HG03520 (cell line): ENCODE results near the gene SLC1A2.

Source experiments
- ATAC-seq: cut with Tn5 transposase; IDR thresholded peaks from one replicate; pipeline ENCODE4 v1.9.1; 2021; ENCODE audit warnings: mild to moderate bottlenecking, moderate library complexity; ENCODE audit not compliant: unreplicated experiment

SLC1A2 gene

DNA sequence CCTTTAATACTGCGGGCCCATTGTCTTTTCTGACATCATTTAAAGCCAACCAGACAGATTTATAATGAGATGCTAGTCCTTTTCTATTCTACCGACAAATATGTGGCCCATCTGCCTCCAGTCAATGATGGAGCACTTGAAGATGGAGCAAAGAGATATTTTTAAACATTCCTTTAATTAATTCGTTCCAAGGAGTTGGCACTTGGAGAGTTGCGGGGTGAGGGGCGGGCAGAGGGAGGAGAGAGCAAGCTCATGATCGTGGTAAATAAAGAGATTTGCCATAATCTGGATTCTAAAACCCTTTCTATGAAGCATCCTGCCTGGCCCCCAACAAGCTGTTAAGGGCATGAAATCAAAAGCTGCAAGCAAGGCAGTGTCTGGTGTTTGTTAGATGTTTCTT, 5.0 kb downstream of the SLC1A2 start:
- ATAC-seq, result no peak

DNA sequence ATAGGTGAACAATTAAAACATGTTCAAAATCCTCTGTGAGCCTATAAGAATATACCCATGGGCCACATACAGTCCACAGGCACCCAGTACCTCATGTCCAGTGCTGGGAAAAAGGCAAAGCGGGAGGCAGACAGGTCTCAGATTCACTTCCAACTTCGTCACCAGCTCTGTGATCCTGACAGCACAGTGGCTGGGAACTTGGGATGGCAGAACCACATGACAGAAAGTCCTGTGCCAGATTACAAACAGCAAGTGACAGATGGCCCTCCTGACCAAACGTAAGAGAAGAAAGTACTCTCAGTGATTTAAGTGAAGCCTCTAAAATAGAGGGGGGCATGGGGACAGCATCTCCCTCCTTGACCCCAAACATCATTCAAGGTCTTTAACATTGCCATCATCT, 5.8 kb downstream of the SLC1A2 start:
- no peak for ATAC-seq

DNA sequence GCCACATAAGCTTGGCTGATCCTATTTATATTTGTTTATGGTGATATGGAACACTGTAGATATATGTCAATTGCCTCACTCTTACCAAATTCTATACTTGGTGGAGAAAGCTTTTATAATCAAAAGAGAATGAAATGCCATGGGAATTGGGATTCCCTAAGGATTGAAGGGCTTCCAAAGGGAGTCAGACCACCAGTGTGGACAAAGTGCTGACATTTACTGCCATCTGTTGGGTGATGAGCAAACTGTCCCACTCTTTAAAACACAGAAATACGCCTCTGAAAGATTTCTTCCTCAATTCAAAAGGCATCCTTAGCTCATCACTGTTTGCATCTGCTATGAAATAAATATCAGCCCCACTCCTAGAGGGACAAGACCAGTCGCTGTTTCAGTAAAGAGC, 7.1 kb downstream of the SLC1A2 start:
- no peak for ATAC-seq

DNA sequence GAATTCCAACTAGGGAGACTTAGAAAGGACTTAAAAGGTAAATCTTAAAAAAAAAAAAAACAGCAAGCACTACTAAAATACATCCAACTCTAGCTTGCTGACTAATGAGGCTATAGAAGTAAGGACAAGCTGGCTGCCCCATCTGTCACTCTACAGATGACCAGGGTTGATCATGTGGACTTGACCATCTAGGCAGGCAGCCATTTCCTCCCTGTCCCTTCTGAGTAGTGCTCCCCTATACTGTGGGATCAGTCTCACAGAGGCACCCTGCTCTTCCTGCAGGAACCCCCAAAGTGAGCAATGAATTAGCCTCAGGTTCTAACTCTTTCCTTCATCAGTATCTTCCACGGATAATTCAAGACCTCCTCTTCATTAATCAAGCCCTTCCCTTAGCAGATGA, 12.3 kb downstream of the SLC1A2 start:
- ATAC-seq, result no peak

DNA sequence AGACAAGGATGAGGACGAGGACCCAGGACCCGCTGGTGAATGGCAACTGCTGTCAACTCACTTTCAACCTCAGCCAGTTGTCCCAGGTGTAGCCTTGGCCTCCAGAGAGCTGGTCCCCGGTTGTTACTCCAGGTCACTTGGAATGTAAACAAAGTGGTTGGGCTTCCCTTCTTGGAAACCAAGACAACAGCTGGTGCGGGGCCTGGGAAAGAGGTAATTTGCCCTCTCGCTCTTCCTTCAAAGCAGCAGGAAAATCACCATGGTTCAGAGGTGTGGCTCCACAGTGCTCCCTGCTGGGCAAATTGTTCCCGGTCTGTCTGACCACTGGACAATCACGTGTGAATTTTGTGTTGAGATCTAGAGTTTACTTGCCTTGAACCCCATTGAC, 15.0 kb downstream of the SLC1A2 start:
- ATAC-seq, result no peak

DNA sequence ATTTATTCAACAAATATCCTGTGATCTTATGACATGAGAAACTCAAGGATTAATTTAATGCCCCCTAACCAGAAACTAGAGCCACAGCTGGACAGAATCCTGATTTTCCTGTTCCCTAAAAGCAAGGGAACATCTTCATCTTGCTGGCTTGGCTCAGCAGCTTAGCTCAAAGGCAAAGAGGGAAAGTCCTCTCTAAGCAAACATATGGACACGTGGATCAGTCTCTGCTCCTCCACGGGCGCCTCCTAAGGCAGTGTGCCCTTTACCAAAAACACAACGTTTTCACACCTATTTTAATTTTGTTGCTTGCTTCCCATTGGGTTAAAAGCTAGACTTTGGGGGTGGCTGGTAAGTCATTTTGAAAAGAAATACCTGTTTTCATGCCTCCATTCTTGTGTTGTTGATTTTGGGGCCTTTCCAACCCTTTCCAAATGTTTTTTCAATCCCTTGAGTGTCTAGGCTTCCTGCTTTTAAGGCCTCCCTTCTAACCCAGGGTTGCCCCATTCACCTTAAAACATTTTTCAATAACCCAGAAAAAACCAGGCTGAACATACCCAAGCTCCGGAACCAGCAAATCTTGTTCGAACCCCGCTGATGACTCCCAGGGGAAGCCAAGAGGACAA, 15.5 kb downstream of the SLC1A2 start:
- no peak for ATAC-seq

DNA sequence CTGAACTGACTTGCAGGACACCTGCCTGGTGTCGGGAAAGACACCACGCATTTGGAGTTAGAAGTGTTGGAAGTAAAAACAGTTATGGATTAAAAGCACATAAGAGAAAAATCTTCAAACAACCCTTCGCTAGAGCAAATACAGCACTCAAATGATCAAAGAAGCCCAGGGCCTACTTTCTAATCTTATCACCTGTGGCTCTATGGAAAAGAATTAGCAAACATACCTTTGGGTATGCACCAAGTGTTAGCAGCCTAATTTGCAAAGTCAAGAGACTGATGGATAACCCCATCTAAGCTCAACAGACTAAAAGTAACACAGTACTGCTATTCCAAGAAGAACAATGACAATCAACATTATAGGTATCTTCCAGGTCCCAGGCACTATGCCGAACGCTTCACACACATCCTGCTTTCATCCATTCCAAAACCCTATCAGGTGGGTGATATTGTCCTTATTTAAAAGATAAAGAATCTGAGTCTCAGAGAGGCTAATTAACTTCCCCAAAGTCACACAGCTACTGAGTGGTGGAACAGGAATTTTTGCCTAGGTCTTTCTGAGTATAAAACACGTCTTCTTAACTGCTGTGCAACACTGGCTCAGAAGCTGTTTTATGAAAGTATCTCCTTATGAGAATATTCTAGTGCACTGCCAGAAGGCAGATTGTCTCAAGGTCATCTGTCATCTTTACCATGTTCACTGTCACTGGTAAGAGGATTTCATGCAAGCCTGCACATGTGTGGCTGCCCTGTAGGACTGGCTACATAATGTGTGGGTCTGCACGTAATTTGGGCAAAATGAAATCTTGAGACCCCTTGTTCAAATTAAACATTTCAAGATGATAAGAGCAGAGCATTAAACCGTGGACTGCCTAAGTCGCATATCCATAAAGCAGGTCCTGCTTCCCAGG, 16.4 kb downstream of the SLC1A2 start:
- ATAC-seq, result no peak

DNA sequence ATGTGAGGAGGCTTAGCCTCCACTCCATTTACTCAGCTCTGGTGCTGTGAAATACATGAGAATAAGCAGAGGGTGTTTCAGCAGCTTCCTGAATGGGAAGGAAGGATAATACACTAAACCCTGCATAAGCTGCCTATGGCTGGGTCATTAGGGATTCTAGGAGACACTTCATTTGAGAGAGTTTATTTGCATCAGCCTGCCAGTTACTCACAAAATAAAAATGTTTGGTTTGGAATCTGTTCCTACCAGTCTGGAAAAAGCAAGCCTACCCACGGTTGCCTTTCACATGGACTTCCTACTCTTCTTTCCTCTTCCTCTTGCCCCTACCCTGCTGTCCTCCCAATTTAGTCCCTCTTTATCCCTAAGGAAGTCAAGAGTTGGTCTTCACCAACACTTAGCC, 20.5 kb downstream of the SLC1A2 start:
- no peak for ATAC-seq

DNA sequence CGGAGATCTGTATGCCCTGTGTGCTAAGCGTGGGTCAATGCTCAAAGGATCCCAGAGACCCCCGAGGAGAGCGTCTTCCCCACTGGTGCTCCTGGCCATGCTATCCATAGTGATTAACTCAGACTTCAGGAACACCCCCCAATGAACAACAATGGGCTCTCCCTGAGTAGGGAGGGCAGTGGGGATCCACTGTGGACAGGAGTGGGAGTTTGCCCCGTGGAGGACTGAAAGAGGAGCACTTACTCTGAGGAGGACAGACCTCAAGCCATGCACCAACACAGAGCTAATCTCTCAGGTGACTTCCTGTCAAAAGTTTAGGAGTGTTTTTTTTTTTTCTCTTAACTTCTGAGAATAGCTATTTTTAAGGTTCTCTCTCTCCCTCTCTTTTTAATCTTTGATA, 24.4 kb downstream of the SLC1A2 start:
- ATAC-seq, result no peak

DNA sequence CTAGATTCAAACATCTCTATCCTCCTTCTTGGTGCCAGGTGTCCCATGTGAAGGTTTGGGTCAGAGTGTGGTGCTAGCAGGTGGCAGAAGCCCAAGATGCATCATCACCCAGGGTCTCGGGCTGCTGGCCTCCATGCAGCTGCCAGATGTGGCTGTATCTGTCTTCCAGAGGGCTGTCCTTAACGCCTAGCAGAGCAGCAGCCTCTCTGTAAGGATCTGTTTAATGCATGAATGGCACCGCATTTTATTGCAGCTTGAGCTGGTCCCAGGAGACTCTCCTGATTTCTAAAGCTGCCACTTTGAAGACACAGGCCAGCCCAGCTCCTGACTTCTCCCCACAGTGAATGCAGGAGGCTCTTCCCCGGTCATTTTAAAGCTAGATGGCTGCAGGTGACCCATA, 26.3 kb downstream of the SLC1A2 start:
- no peak for ATAC-seq

DNA sequence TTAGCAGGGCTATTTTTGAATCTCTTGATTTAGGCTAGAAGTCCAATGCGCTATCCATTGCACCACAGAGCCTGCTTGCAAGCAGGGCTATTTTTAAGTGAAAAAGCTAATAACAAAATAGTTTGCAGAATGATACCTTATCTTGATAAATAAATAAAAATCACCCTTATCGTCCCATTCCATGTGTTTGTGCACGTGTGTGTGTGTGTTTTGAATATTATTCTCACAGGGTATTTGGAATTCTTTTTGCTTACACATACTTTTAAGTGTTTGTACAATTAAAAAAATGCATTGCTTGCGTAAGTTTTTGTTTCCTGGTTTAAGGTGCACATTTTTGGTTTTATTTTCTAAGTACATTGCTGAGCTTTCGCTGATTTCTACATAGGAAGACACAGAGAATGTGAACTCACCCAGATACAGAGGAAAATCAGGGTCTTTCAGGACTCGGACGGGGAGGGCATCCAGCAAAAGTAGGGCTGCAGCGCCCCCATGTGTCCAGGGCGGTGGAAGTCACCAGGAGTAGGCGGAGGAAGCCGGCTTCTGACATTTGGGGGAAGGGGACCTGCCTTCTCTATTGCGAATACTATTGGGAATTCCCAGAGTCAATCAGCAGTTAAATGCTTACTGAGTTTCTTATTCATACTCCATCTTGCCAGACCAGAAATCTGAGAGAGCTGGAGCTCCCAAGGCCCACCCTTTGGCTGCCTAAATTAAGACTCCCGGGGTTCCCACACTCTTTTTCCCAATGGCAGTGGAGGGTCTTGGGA, 27.3 kb downstream of the SLC1A2 start:
- ATAC-seq, result peak; percentile 46

DNA sequence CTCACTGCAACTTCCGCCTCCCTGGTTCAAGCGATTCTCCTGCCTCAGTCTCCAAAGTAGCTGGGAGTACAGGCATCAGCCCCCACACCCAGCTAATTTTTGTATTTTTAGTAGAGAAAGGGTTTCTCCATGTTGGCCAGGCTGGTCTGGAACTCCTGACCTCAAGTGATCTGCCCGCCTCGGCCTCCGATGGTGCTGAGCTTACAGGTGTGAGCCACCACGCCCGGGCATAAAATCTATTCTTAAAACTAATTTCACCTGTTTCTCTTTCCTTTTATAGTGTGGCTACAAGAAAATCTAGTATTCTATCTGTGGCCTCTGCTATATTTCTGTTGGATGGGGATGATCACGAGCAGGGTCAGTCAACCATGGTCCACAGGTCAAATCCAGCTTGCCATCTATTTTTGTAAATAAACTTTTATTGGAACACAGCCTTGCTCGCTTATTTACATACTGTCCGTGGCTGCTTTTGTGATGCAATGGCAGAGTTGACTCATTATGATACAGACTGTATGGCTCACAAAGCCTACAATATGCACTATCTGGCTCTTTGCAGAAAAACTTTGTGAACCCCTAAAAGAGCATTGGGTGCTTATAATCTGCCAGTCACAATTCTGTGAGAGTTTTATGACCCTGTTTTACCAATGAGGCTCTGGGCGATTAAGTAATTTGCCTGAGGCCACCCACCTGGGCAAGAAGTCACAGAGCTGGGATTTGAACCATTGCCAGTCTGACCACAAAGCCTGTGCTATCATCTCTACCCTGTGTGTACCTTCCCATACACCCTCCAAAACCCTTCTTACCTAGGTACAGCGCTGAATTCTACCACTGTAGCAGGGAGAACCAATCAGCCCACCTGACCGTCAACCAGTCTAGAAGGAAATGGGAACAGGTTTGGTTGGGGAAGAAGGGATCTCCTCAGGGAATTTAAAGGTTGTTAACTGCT, 28.3 kb downstream of the SLC1A2 start:
- ATAC-seq, result peak; percentile 82

DNA sequence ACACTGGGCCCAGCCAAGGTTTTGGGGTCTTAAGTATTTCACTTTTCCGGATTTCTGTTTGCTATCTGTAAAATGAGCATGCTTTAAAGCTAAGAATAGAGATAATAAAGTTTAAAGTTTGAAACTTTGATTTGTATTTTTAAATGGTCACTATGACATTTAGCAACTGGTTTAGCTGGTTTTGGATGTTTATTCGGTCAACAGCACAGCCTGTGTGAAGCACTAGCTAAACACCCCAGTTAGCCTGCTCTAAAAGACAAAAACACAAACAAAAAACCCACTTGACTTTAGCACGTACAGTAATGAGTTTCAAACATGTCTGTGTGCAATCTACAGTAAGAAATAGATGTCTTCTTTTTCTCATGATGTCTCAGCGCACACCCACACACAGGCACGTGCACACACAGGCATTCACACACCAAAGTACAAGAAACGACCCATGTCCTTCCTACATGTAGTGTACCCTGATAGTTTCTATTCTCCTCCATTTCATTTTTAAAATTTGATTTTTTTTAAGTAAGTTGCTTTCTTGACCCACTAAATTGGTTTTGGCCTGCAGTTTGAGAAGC, 29.4 kb downstream of the SLC1A2 start:
- ATAC-seq, result no peak

DNA sequence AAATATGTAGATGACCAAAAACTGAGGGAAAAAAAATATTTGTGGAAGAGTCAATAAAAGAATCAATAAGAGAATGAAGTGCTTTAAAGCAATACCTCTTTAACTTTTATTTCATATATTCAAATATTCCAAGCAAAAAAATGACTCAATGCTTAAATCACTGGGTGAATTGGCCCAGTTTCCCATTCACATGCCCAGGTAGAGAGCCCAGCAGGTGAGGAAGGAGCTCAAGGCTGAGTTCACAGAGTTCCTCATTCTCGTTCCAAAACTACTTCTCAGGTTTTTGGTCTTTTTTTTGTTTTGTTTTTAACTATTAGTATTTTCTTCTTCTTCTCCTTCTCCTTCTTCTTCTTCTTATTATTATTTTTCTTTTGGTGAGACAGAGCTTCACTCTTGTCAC, 30.2 kb downstream of the SLC1A2 start:
- no peak for ATAC-seq

DNA sequence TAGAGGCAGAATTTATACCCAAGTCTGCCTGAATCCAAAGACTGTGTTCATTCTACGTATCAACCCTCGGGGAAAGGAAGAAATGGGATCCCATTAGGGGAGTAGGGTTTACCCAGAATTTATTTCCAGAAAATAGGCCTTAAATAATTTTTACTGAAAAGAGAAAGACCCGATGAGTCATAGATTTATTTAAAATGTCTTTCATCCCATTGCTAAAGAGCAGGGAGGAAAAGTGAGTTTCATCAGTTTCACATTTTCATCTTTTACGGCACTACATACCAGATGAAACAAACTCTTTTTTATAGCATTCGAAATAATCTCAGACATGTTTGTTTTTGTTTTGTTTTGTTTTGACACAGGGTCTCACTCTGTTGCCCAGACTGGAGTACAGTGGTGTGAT, 31.3 kb downstream of the SLC1A2 start:
- ATAC-seq, result no peak

DNA sequence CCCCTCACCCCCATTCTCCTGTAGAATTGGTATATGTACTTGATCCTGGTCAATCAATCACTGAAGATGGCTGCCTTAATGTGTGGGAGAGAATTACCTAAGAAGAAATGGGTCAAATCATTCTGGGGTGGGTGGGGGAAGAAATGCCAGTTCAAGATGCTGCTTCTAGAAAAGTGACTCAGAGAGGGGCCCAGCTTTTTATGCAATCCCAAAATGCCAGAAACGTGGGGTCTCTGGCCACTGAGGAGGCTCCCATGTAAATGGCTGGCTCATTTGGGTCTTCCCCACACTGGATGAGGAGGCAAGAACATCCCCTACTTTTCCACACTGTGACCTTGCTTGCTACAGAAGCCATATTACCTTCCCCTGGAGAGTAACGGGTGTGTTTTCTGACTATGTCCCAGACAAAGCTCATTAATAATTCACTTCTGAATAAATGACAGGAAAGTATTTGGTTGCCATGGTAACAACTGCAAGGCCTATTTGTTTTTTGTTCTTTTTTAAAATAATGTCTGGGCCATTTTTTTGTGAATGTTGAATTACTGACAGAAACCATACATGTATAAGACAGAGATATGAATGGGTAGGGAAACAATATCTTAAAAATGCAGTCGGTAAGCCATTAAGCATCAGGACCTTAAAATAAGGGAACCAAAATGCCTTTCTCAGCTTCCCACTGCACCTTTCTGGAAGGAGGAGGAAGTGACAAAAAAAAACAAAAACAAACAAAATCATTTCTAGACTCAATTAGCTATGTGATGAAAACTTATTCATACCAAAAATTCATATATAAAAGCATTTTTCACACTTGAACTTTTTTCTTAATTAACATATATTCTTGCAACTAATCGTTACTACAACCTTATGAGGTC, 32.0 kb downstream of the SLC1A2 start:
- ATAC-seq, result no peak

DNA sequence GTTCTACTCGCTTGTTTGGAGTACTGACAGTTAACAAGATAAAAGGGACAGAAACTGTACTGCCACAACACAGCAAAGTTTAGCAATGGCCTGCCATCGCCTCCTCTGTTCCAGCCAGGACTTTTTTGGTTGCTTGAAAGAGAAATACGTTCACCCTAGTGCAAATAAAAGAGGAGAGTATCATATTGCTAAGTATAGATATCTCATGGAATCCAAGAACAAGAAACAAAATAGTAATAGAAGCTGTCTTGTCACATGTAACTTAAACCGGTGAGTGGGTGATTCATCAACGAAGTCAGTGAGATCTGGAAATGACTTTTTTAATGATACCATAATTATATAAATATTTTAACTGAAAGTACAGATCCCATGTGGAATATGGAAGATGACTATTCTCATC, 35.4 kb downstream of the SLC1A2 start:
- ATAC-seq, result no peak

DNA sequence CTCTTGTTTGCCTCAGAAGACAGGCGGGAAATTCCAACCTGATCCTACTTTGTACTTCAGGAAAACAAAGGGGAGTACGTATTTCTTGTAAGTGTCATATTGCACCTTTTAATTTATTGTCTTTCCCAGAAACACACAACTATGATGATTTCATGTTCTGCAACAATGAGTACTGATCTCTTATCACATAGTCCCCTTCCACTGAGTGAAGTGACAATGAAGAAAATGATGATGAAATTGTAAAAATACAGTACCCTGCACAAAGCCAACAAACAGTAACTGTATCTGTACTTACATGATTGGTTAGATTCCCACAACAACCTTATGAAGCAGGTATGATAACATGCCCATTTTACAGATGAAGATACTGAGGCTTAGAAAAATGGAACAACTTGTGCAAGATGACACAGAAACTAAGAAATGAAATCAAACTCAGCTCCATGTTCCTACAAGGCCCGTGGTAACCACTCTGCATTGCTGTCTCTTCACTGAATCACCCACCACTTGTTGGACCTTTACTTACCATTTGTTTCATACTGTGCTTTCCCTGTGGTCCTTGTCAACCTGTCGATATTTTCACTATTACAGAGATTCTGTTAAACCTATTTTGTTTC, 37.5 kb downstream of the SLC1A2 start:
- ATAC-seq, result no peak

DNA sequence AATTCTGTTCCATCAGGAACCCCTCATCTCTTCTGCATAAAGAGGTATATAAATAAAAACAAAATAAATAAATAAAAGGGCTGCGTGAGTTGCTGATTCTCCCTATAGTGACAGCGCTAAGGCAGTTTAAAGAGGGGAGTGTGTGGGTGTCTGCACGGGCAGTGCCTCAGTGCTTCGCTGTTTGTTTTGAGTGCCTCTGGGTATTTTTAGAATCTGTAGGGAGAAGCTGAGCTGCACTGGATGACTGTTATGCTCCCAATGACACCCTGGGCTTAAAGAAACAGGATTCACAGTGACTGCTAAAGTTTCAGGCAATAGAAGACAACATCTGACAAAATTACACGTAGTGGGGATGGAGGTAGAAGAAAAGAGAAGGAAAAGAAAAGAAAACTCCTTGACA, 38.8 kb downstream of the SLC1A2 start:
- no peak for ATAC-seq
